GM23338 (cell line): ENCODE data around the gene PRMT3. TPM values are rescaled to one million over a fixed set of nuclear protein-coding genes. Genes with fewer than 3 reads are reported as not detected.

Experiments used
- ATAC-seq: fragments of 200-7000 bp; cut with Tn5 transposase; 3 replicates; pipeline ENCODE4 v1.9.1; 2020
- DNase-seq: peaks from one replicate; pipeline ENCODE4 v3.0.0-alpha.2; 2015; ENCODE audit warnings: low spot score
- H2AFZ ChIP-seq: fragments of 200-600 bp; sonication (generic); 2 replicates; pipeline ENCODE4 v1.8.0; 2016; ENCODE audit warnings: antibody characterized with exemption, mild to moderate bottlenecking, moderate library complexity
- H3F3A ChIP-seq: fragments of 200-600 bp; sonication (generic); replicated peaks from 2 replicates; pipeline ENCODE4 v1.8.0; 2017; ENCODE audit warnings: antibody characterized with exemption, mixed run types, low read depth
- H3K27ac ChIP-seq: fragments of 200-600 bp; sonication (generic); 2 replicates; pipeline ENCODE4 v1.6.1; 2016; ENCODE audit warnings: low read depth
- H3K27me3 ChIP-seq: fragments of 200-600 bp; sonication (generic); 2 replicates; pipeline ENCODE4 v1.8.0; 2016; ENCODE audit warnings: mild to moderate bottlenecking, mixed run types, moderate library complexity; ENCODE audit not compliant: insufficient read depth
- H3K36me3 ChIP-seq: fragments of 200-600 bp; sonication (generic); 2 replicates; pipeline ENCODE4 v1.8.0; 2016; ENCODE audit warnings: mild to moderate bottlenecking; ENCODE audit not compliant: insufficient read depth
- H3K4me1 ChIP-seq: fragments of 200-600 bp; sonication (generic); 2 replicates; pipeline ENCODE4 v1.8.0; 2016; ENCODE audit warnings: mild to moderate bottlenecking, moderate library complexity; ENCODE audit not compliant: insufficient read depth
- H3K4me2 ChIP-seq: fragments of 200-600 bp; sonication (generic); 2 replicates; pipeline ENCODE4 v1.7.1; 2017; ENCODE audit warnings: mixed run types
- H3K4me3 ChIP-seq: fragments of 200-600 bp; sonication (generic); 2 replicates; pipeline ENCODE4 v1.6.1; 2016; ENCODE audit warnings: mixed run types
- H3K79me2 ChIP-seq: fragments of 200-600 bp; sonication (generic); replicated peaks from 2 replicates; pipeline ENCODE4 v1.8.0; 2017; ENCODE audit warnings: mild to moderate bottlenecking; ENCODE audit not compliant: insufficient read depth
- H3K9me2 ChIP-seq: fragments of 200-600 bp; sonication (generic); 2 replicates; pipeline ENCODE4 v1.8.0; 2017; ENCODE audit not compliant: insufficient read depth
- H4K20me1 ChIP-seq: fragments of 200-600 bp; sonication (generic); replicated peaks from 2 replicates; pipeline ENCODE4 v1.8.0; 2017; ENCODE audit warnings: mild to moderate bottlenecking; ENCODE audit not compliant: insufficient read depth
- H3K27ac Mint-ChIP-seq: 2 replicates; pipeline ENCODE4 v1.8.0; 2020; ENCODE audit warnings: inconsistent platforms, mild to moderate bottlenecking, moderate library complexity, mixed read lengths
- H3K27me3 Mint-ChIP-seq: 3 replicates; pipeline ENCODE4 v1.8.0; 2022; ENCODE audit warnings: low read depth, mild to moderate bottlenecking, moderate library complexity, mixed read lengths, inconsistent platforms; ENCODE audit not compliant: insufficient read depth, poor library complexity
- H3K36me3 Mint-ChIP-seq: 3 replicates; pipeline ENCODE4 v1.8.0; 2021; ENCODE audit warnings: low read depth, mild to moderate bottlenecking, inconsistent platforms, moderate library complexity, mixed read lengths
- H3K4me1 Mint-ChIP-seq: 3 replicates; pipeline ENCODE4 v1.8.0; 2020; ENCODE audit warnings: mild to moderate bottlenecking, inconsistent platforms, mixed read lengths
- H3K4me3 Mint-ChIP-seq: 3 replicates; pipeline ENCODE4 v1.8.0; 2021; ENCODE audit warnings: moderate library complexity, mild to moderate bottlenecking, inconsistent platforms, mixed read lengths
- H3K9me3 Mint-ChIP-seq: 3 replicates; pipeline ENCODE4 v1.8.0; 2020; ENCODE audit warnings: moderate library complexity, mild to moderate bottlenecking, inconsistent platforms, mixed read lengths
- EZH2phosphoT487 ChIP-seq: fragments of 200-600 bp; sonication (generic); IDR thresholded peaks from one replicate; pipeline ENCODE4 v1.8.1; 2018; ENCODE audit warnings: antibody characterized with exemption; ENCODE audit not compliant: unreplicated experiment
- JUNB ChIP-seq: IDR thresholded peaks from one replicate; pipeline ENCODE4 v1.6.1; 2016; ENCODE audit warnings: antibody characterized with exemption; ENCODE audit not compliant: unreplicated experiment
- NANOG ChIP-seq: IDR thresholded peaks from 2 replicates; pipeline ENCODE4 v1.6.1; 2016; ENCODE audit warnings: antibody characterized with exemption, borderline replicate concordance
- STAT1 ChIP-seq: IDR thresholded peaks from one replicate; pipeline ENCODE4 v1.6.1; 2016; ENCODE audit warnings: antibody characterized with exemption; ENCODE audit not compliant: unreplicated experiment
- ZNF114 ChIP-seq: fragments of 250-450 bp; sonication (Bioruptor Pico); IDR thresholded peaks from 2 replicates; pipeline ENCODE4 v1.5.0; 2020; ENCODE audit warnings: mild to moderate bottlenecking, moderate library complexity
- ZNF331 ChIP-seq: fragments of 250-450 bp; sonication (Bioruptor Pico); IDR thresholded peaks from 2 replicates; pipeline ENCODE4 v1.5.0; 2020; ENCODE audit warnings: low read depth, mild to moderate bottlenecking, moderate library complexity
- polyA plus RNA-seq: library from polyadenylated mRNA; unstranded; fragments of >200 nt; fragmentation: Nextera tagmentation; extraction: Ambion mirVana; gene quantifications from 2 replicates; pipeline ENCODE4 v1.2.1, GENCODE V29; 2016
- total RNA-seq: library from RNA; depleted of rRNA; stranded (reverse); fragments of >200 nt; shearing (Covaris generic); gene quantifications from 2 replicates; pipeline ENCODE4 v1.2.3, GENCODE V29; 2014
- TF ChIP-seq, protein P1 (sequence below): IDR thresholded peaks from 2 replicates; pipeline ENCODE4 v1.6.1; 2016; ENCODE audit warnings: antibody characterized with exemption

PRMT3 gene
- total and polyA plus RNA-seq, 2 experiments from 2014 or later: 19.0 to 35.0 TPM

GRCh38 chr11:20373147-20373546 lies 14.4 kb upstream of the PRMT3 start (continued):
- TF ChIP-seq NANOG (no peak), STAT1 (no peak), ZNF331 (no peak), EZH2phosphoT487 (no peak)
- TF ChIP-seq, protein P1, sequence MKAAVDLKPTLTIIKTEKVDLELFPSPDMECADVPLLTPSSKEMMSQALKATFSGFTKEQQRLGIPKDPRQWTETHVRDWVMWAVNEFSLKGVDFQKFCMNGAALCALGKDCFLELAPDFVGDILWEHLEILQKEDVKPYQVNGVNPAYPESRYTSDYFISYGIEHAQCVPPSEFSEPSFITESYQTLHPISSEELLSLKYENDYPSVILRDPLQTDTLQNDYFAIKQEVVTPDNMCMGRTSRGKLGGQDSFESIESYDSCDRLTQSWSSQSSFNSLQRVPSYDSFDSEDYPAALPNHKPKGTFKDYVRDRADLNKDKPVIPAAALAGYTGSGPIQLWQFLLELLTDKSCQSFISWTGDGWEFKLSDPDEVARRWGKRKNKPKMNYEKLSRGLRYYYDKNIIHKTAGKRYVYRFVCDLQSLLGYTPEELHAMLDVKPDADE: no peak

DNA sequence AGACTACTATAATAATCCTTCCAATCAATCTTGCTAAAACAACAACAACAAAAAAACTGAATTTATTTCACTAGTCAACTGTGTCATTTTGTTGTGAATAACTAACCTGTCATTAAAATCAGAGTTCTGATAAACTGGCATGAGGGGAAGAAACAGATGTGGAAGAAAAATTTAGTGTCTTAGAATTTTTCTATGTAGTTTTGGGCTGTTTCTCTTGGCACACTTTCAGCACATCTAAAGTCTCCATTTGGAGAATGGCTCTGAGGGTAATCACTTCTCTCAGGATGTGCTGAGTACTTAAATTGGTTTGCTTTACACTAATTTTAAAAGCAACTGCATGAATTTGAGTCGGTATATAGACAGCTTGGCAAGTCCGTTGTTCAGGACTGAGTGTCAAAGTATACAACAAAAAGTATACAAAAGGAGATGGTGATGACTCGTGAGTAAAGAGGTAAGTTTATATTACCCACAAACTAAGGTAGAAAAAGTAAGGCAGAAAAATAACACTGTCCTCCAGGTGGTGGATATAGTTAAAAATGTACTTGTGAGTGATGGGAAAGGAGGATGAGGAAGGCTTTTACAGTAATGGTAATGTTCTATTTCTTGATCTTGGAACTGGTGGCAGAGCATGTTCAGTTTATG lies 13.8 kb upstream of the PRMT3 start:
- Mint-ChIP-seq H3K4me3 (no peak overlapping the region), H3K4me1 (peaks cover 15% of the 10 kb centered on the region; the same call in 2 of the 3 replicates), H3K9me3 (no peaks in the 10 kb centered on the region), H3K27ac (no peak overlapping the region), H3K27me3 (peaks cover 1% of the 10 kb centered on the region), H3K36me3 (peaks cover 5% of the 10 kb centered on the region; the same call in 2 of the 3 replicates)
- H3K27ac ChIP-seq: no peak overlapping the region
- H4K20me1 ChIP-seq: 0 out of 2 replicates have a peak, but pooled peaks cover 4% of the 10 kb centered on the region
- H3K4me3 ChIP-seq: no peak overlapping the region
- no peaks in the 10 kb centered on the region for H3K27me3 ChIP-seq
- no peaks in the 10 kb centered on the region for H3K79me2 ChIP-seq
- no peak overlapping the region for H2AFZ ChIP-seq
- H3F3A ChIP-seq: no peaks in the 10 kb centered on the region
- DNase-seq: no peak
- peaks cover 11% of the 10 kb centered on the region for H3K4me1 ChIP-seq
- TF ChIP-seq NANOG: no peak
- H3K4me2 ChIP-seq: no peak overlapping the region
- ATAC-seq: no peak
- H3K36me3 ChIP-seq: 0 out of 2 replicates have a peak, but pooled peaks cover 4% of the 10 kb centered on the region
- H3K9me2 ChIP-seq: no peaks in the 10 kb centered on the region

- ATAC-seq (no peak), DNase-seq (no peak)
- no peak overlapping the region for H3K27ac Mint-ChIP-seq
- peaks cover 4% of the 10 kb centered on the region; the same call in 2 of the 3 replicates for H3K4me1 Mint-ChIP-seq
- H3K4me3 Mint-ChIP-seq: no peak overlapping the region
- no peaks in the 10 kb centered on the region for H3K79me2 ChIP-seq
- no peak for TF ChIP-seq ZNF114 (CRISPR knock-in tag)
- TF ChIP-seq EZH2phosphoT487: no peak
- no peak for TF ChIP-seq STAT1
- TF ChIP-seq JUNB: no peak
- TF ChIP-seq ZNF331: no peak
- H3K27me3 Mint-ChIP-seq: peaks cover 1% of the 10 kb centered on the region
- no peaks in the 10 kb centered on the region for H3K27me3 ChIP-seq
- H3F3A ChIP-seq: no peaks in the 10 kb centered on the region
- no peaks in the 10 kb centered on the region for H3K9me2 ChIP-seq
- no peak overlapping the region for H3K4me3 ChIP-seq
- H3K27ac ChIP-seq: no peak overlapping the region
- H3K36me3 Mint-ChIP-seq: peaks cover 8% of the 10 kb centered on the region; the same call in 2 of the 3 replicates
- 0 out of 2 replicates have a peak, but pooled peaks cover 4% of the 10 kb centered on the region for H3K36me3 ChIP-seq
- no peaks in the 10 kb centered on the region for H3K9me3 Mint-ChIP-seq
- H3K4me1 ChIP-seq: peaks cover 3% of the 10 kb centered on the region; the same call in 1 of the 2 replicates
- 0 out of 2 replicates have a peak, but pooled peaks cover 5% of the 10 kb centered on the region for H4K20me1 ChIP-seq
- no peak overlapping the region for H2AFZ ChIP-seq
- H3K4me2 ChIP-seq: no peak overlapping the region
These were observed 12.7 kb upstream of the PRMT3 start for GRCh38 chr11:20374741-20375300.
